HG03442 (cell line): ENCODE data around the gene GALNTL6.
"Not testable (repeated sequence)": the region's sequence is repeated elsewhere in the genome, so short reads cannot be mapped to it uniquely, and the experiment has no call there.

ENCODE experiments used
- ATAC-seq: cut with Tn5 transposase; IDR thresholded peaks from one replicate; pipeline ENCODE4 v1.9.1; 2021; ENCODE audit warnings: mild to moderate bottlenecking, moderate library complexity; ENCODE audit not compliant: unreplicated experiment

GALNTL6 gene

GRCh38 chr4:172897046-172897445 is 1083.8 kb downstream of the GALNTL6 start:
- no peak for ATAC-seq

GRCh38 chr4:172898715-172899114 is 1085.5 kb downstream of the GALNTL6 start:
- no peak for ATAC-seq

- no peak for ATAC-seq
Observed at GRCh38 chr4:172899861-172900260, 1086.7 kb downstream of the GALNTL6 start.

GRCh38 chr4:172900900-172901299 is 1087.7 kb downstream of the GALNTL6 start:
- ATAC-seq = no peak

GRCh38 chr4:172912468-172912867 is 1099.3 kb downstream of the GALNTL6 start:
- ATAC-seq = not testable (repeated sequence)

- not testable (repeated sequence) for ATAC-seq
Observed at GRCh38 chr4:172917403-172917802, 1104.2 kb downstream of the GALNTL6 start.

GRCh38 chr4:172919269-172919668 is 1106.1 kb downstream of the GALNTL6 start:
- ATAC-seq = no peak

GRCh38 chr4:172927096-172927814 is 1114.1 kb downstream of the GALNTL6 start:
- ATAC-seq = no peak

GRCh38 chr4:172928347-172928746 is 1115.1 kb downstream of the GALNTL6 start:
- no peak for ATAC-seq

GRCh38 chr4:172938072-172938829 is 1125.0 kb downstream of the GALNTL6 start:
- no peak for ATAC-seq

- no peak for ATAC-seq
Observed at GRCh38 chr4:172938870-172939269, 1125.7 kb downstream of the GALNTL6 start.

GRCh38 chr4:172942840-172943239 is 1129.6 kb downstream of the GALNTL6 start:
- ATAC-seq = no peak

- ATAC-seq = no peak
Observed at GRCh38 chr4:172945611-172946010, 1132.4 kb downstream of the GALNTL6 start.

GRCh38 chr4:172946503-172946902 is 1133.3 kb downstream of the GALNTL6 start:
- no peak for ATAC-seq

- ATAC-seq = no peak
Observed at GRCh38 chr4:172947594-172947993, 1134.4 kb downstream of the GALNTL6 start.

GRCh38 chr4:172950990-172951389 is 1137.8 kb downstream of the GALNTL6 start:
- no peak for ATAC-seq

- ATAC-seq = no peak
Observed at GRCh38 chr4:172951679-172952451, 1138.7 kb downstream of the GALNTL6 start.

- ATAC-seq = no peak
Observed at GRCh38 chr4:172953896-172954568, 1140.8 kb downstream of the GALNTL6 start.

GRCh38 chr4:172956340-172956739 is 1143.1 kb downstream of the GALNTL6 start:
- ATAC-seq = not testable (repeated sequence)

- no peak for ATAC-seq
Observed at GRCh38 chr4:172957216-172957615, 1144.0 kb downstream of the GALNTL6 start.
